H9 (cell line): ENCODE data around the gene TRMT2A. TPM values are rescaled to one million over a fixed set of nuclear protein-coding genes. Genes with fewer than 3 reads are reported as not detected.
A peak's percentile ranks its signal among the peaks of the same experiment; 100 is the strongest.

ENCODE experiments used
- DNase-seq: peaks from one replicate; pipeline ENCODE4 v3.0.0-alpha.2; 2017
- H2AFZ ChIP-seq: one replicate; pipeline ENCODE4 v1.6.1; 2013; ENCODE audit warnings: mild to moderate bottlenecking, low read length, control low read depth, moderate library complexity
- H2AK5ac ChIP-seq: 2 replicates; pipeline ENCODE4 v1.6.1; 2013; ENCODE audit warnings: low read length, control low read depth, mixed read lengths; ENCODE audit not compliant: insufficient read length
- H2BK120ac ChIP-seq: one replicate; pipeline ENCODE4 v1.6.1; 2013; ENCODE audit warnings: low read depth, mild to moderate bottlenecking, low read length, control low read depth, inconsistent platforms; ENCODE audit not compliant: poor library complexity, severe bottlenecking
- H2BK12ac ChIP-seq: 2 replicates; pipeline ENCODE4 v1.6.1; 2013; ENCODE audit warnings: low read length, control low read depth, mixed read lengths, low read depth; ENCODE audit not compliant: insufficient read length
- H2BK15ac ChIP-seq: 2 replicates; pipeline ENCODE4 v1.6.1; 2013; ENCODE audit warnings: low read depth, low read length, control low read depth
- H2BK20ac ChIP-seq: one replicate; pipeline ENCODE4 v1.6.1; 2013; ENCODE audit warnings: low read depth, mild to moderate bottlenecking, low read length, control low read depth, inconsistent platforms; ENCODE audit not compliant: poor library complexity, severe bottlenecking
- H2BK5ac ChIP-seq: 2 replicates; pipeline ENCODE4 v1.6.1; 2013; ENCODE audit warnings: low read length, control low read depth, mixed read lengths; ENCODE audit not compliant: insufficient read length
- H3K14ac ChIP-seq: 2 replicates; pipeline ENCODE4 v1.6.1; 2013; ENCODE audit warnings: low read length, control low read depth; ENCODE audit not compliant: insufficient read depth
- H3K18ac ChIP-seq: 2 replicates; pipeline ENCODE4 v1.6.1; 2013; ENCODE audit warnings: low read depth, mild to moderate bottlenecking, mixed read lengths, low read length, control low read depth; ENCODE audit not compliant: insufficient read length
- H3K23ac ChIP-seq: 2 replicates; pipeline ENCODE4 v1.6.1; 2013; ENCODE audit warnings: low read length, control low read depth, mixed read lengths, low read depth; ENCODE audit not compliant: insufficient read length
- H3K23me2 ChIP-seq: 2 replicates; pipeline ENCODE4 v1.6.1; 2013; ENCODE audit warnings: low read depth, mild to moderate bottlenecking, mixed read lengths, low read length, control low read depth; ENCODE audit not compliant: insufficient read length, poor library complexity, severe bottlenecking
- H3K27ac ChIP-seq: 2 replicates; pipeline ENCODE4 v1.5.1; 2013; ENCODE audit warnings: low read length, control low read depth, mixed read lengths, low read depth; ENCODE audit not compliant: insufficient read length
- H3K27me3 ChIP-seq: 2 replicates; pipeline ENCODE4 v1.6.1; 2013; ENCODE audit warnings: low read length, control low read depth, inconsistent platforms; ENCODE audit not compliant: insufficient read depth
- H3K4ac ChIP-seq: 2 replicates; pipeline ENCODE4 v1.6.1; 2013; ENCODE audit warnings: low read depth, mild to moderate bottlenecking, control low read depth, inconsistent platforms, low read length, moderate library complexity
- H3K4me1 ChIP-seq: 2 replicates; pipeline ENCODE4 v1.6.1; 2013; ENCODE audit warnings: low read length, control low read depth, inconsistent platforms; ENCODE audit not compliant: insufficient read depth
- H3K4me2 ChIP-seq: 2 replicates; pipeline ENCODE4 v1.6.1; 2013; ENCODE audit warnings: low read length, control low read depth, mixed read lengths; ENCODE audit not compliant: insufficient read length, insufficient read depth
- H3K56ac ChIP-seq: 2 replicates; pipeline ENCODE4 v1.6.1; 2013; ENCODE audit warnings: low read depth, mild to moderate bottlenecking, mixed read lengths, low read length, control low read depth; ENCODE audit not compliant: insufficient read length
- H3K79me1 ChIP-seq: 2 replicates; pipeline ENCODE4 v1.6.1; 2013; ENCODE audit warnings: low read depth, mild to moderate bottlenecking, moderate library complexity, low read length, control low read depth, inconsistent platforms; ENCODE audit not compliant: insufficient read depth, poor library complexity, severe bottlenecking
- H3K79me2 ChIP-seq: 2 replicates; pipeline ENCODE4 v1.6.1; 2013; ENCODE audit warnings: low read length, control low read depth, inconsistent platforms; ENCODE audit not compliant: insufficient read depth
- H3K9ac ChIP-seq: 2 replicates; pipeline ENCODE4 v1.6.1; 2013; ENCODE audit warnings: low read length, control low read depth, mixed read lengths; ENCODE audit not compliant: insufficient read length; ENCODE audit errors: extremely low read depth
- H3K9me3 ChIP-seq: one replicate; pipeline ENCODE4 v1.6.1; 2013; ENCODE audit warnings: low read depth, low read length, inconsistent platforms; ENCODE audit not compliant: control insufficient read depth
- H3T11ph ChIP-seq: one replicate; pipeline ENCODE4 v1.6.1; 2013; ENCODE audit warnings: mild to moderate bottlenecking, low read length, control low read depth, inconsistent platforms
- H4K20me1 ChIP-seq: one replicate; pipeline ENCODE4 v1.6.1; 2013; ENCODE audit not compliant: control insufficient read depth, insufficient read length, insufficient read depth
- H4K5ac ChIP-seq: 2 replicates; pipeline ENCODE4 v1.6.1; 2013; ENCODE audit warnings: low read depth, mild to moderate bottlenecking, mixed read lengths, low read length, control low read depth; ENCODE audit not compliant: insufficient read length
- H4K8ac ChIP-seq: replicated peaks from 2 replicates; pipeline ENCODE4 v1.6.1; 2013; ENCODE audit warnings: low read length, control low read depth, mixed read lengths, low read depth; ENCODE audit not compliant: insufficient read length
- H4K91ac ChIP-seq: 2 replicates; pipeline ENCODE4 v1.6.1; 2013; ENCODE audit warnings: low read depth, mild to moderate bottlenecking, moderate library complexity, mixed read lengths, low read length, control low read depth; ENCODE audit not compliant: insufficient read length
- H3K27ac Mint-ChIP-seq, 3 experiments: 2 replicates in 2 of 3; 3 replicates in 1 of 3; pipeline ENCODE4 v1.8.0; 2020 to 2021; ENCODE audit warnings: mixed read lengths in 3 of 3, mild to moderate bottlenecking in 1 of 3, moderate library complexity in 1 of 3
- H3K27me3 Mint-ChIP-seq: 2 replicates; pipeline ENCODE4 v1.8.0; 2021; ENCODE audit warnings: low read depth, mild to moderate bottlenecking, moderate library complexity, mixed read lengths
- H3K36me3 Mint-ChIP-seq, 3 experiments: 2 replicates in 2 of 3; 3 replicates in 1 of 3; pipeline ENCODE4 v1.8.0; 2020 to 2021; ENCODE audit warnings: low read depth in 3 of 3, mixed read lengths in 3 of 3; ENCODE audit not compliant: insufficient read depth in 1 of 3
- H3K4me1 Mint-ChIP-seq, 2 experiments: 2 replicates each; pipeline ENCODE4 v1.8.0; 2020; ENCODE audit warnings: mixed read lengths in 2 of 2
- H3K4me3 Mint-ChIP-seq, 2 experiments: 2 replicates in 1 of 2; 3 replicates in 1 of 2; pipeline ENCODE4 v1.8.0; 2020 to 2021; ENCODE audit warnings: mild to moderate bottlenecking in 2 of 2, mixed read lengths in 2 of 2, moderate library complexity in 1 of 2
- H3K9me3 Mint-ChIP-seq, 2 experiments: 2 replicates in 1 of 2; 3 replicates in 1 of 2; pipeline ENCODE4 v1.8.0; 2020; ENCODE audit warnings: mild to moderate bottlenecking in 2 of 2, mixed read lengths in 2 of 2, moderate library complexity in 1 of 2
- CTCF ChIP-seq: fragments of 200-600 bp; sonication (generic); conservative IDR thresholded peaks from 3 replicates; pipeline ENCODE4 v1.8.0; 2021; ENCODE audit warnings: antibody characterized with exemption, mild to moderate bottlenecking
- WGBS: extraction: QIAGEN DNeasy Blood & Tissue Kit; methylation state at CpG from one replicate; pipeline ENCODE4 v1.1.7; 2013; ENCODE audit warnings: missing lambda C conversion rate, low lambda C conversion rate, mixed read lengths; ENCODE audit not compliant: insufficient read length; ENCODE audit errors: extremely low coverage; 5-methylcytosine and 5-hydroxymethylcytosine counted together
- total RNA-seq: library from RNA; stranded (reverse); gene quantifications from 2 replicates; pipeline ENCODE4 v1.2.1, GENCODE V29; 2021

Gene TRMT2A
- total RNA-seq, 1 experiment from 2014 or later, result 58.2 TPM

GRCh38 chr22:20111045-20111688, 5.9 kb downstream of the TRMT2A start:
- Mint-ChIP-seq H3K4me1 (no peaks in the 10 kb centered on the region; a peak in 2 of 4 replicates), H3K4me3 (no peak overlapping the region; a peak in 1 of 5 replicates)
- H3K79me1 ChIP-seq, result peaks cover 3% of the 10 kb centered on the region

More at GRCh38 chr22:20111045-20111688, 5.9 kb downstream of the TRMT2A start:
- H4K8ac ChIP-seq, result no peak overlapping the region
- no peak overlapping the region for H2BK15ac ChIP-seq
- H3K27me3 ChIP-seq, result no peaks in the 10 kb centered on the region
- no peaks in the 10 kb centered on the region; the same call in 1 of the 2 replicates for H3K27me3 Mint-ChIP-seq
- no peak overlapping the region for H3K14ac ChIP-seq
- H3K18ac ChIP-seq, result no peak overlapping the region
- WGBS, result no CpG with 5 or more reads among the region's 14 CpGs
- no peak overlapping the region for H2AFZ ChIP-seq
- no peak overlapping the region for H2AK5ac ChIP-seq
- no peak overlapping the region for H4K91ac ChIP-seq
- H3K9me3 Mint-ChIP-seq, result no peaks in the 10 kb centered on the region
- no peak overlapping the region for H3K9ac ChIP-seq
- no peak overlapping the region for H3K4ac ChIP-seq
- H3K79me2 ChIP-seq, result no peaks in the 10 kb centered on the region; the same call in 1 of the 2 replicates
- no peak overlapping the region for H2BK5ac ChIP-seq
- H3K27ac ChIP-seq, result no peak overlapping the region
- no peak overlapping the region for H2BK12ac ChIP-seq
- no peak overlapping the region for H3T11ph ChIP-seq
- no peak overlapping the region for H3K4me2 ChIP-seq
- no peaks in the 10 kb centered on the region for H3K9me3 ChIP-seq
- no peak for DNase-seq
- H3K23me2 ChIP-seq, result no peaks in the 10 kb centered on the region
- no peaks in the 10 kb centered on the region for H3K4me1 ChIP-seq
- peak overlapping the region in 2 of 3 experiments; percentile 28 to 94; a peak in 3 of 7 replicates for H3K27ac Mint-ChIP-seq
- peak; percentile 65 for TF ChIP-seq CTCF
- no peak overlapping the region for H3K23ac ChIP-seq
- H4K20me1 ChIP-seq, result no peaks in the 10 kb centered on the region
- no peak overlapping the region for H4K5ac ChIP-seq
- no peak overlapping the region for H3K56ac ChIP-seq
- no peak overlapping the region for H2BK20ac ChIP-seq
- peaks cover 32 to 73% (median 61%) of the 10 kb centered on the region in 3 experiments; a peak in 6 of 7 replicates for H3K36me3 Mint-ChIP-seq
- no peak overlapping the region for H2BK120ac ChIP-seq
